ENCODE results near the gene HCN1. TPM values are rescaled to one million over a fixed set of nuclear protein-coding genes. Genes with fewer than 3 reads are reported as not detected.
"Not testable (repeated sequence)": the region's sequence is repeated elsewhere in the genome, so short reads cannot be mapped to it uniquely, and the experiment has no call there.

The HCN1 gene
- polyA plus RNA-seq, 12 donors = 1.8 to 7.5 (median 3.9) TPM; not detected in 2

GRCh38 chr5:45437752-45438151 is 258.4 kb downstream of the HCN1 start:
- DNase-seq = no peak

DNA sequence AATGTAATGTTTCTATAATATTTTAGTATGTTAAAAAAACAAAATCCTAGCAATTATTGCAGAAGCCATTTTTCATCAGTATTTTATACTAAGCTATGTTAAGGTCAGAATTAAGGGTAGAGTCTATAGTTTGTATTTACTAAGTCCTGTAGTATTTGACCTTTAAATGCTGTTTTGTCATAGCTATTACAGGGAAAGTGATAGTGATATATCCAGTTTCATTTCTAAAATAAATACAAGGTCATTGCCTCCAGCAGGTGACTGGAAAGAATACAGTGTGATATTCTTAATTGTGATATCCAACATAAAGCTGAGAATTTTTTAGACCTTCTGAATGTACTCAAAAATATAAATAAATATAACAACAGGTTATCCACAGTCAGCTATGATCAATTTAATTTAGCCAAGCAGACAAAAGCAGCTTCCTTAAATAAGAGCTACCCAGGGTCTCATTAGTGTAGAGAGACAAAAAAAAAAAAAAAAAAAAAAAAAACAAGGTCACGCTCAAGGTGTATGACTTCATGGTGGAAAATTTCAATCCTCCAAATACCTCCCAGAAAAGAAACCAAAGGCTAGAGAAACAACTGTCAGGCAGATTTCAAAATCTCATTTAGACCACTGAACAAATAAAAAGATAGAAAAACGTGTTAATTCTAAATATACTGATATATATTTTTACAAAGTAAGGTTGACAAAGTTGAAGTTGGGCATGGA is 278.7 kb downstream of the HCN1 start:
- no peak for DNase-seq

DNA sequence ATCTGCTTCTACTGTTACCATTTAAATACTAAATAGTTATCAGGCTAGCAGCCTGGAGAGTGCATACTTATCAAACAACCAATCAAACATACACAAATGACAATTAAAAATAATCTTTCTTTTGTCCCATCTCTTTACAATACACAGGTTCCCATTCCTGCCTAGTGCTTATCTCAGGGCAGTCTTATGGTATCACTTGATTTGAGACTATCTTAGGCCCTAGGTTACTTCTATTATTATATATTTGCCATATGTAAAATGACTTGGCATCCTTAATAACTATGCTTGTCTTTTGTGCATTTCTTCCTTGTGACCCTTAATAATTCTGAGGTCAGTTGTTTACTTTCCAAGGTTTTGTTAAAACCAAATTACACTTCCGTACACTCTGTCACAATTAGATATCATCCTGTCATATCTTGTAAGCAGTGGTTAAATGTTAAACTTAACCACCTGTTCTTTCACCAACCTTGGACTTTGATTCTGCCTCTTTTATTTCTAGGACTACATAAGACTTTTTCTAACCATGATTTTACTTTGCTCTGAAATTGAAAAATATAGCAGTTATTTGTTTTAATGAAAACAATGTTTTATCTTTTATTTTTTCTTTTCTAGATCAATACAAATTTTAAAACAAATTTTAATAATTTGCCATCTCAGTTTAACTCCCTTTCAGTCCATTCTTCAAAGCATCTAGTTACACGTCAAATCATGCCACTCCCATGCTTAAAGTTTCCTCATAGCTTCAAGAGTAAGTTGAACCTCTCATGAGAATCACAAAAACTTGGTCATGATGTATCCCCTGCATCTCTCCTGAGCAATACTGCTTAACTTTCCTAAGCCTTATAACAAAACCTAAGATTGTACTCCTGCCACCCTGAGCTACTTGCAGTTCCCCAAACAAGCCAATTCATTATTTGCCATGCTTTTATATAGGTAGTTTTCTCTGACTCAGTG is 281.3 kb downstream of the HCN1 start:
- DNase-seq = no peak

DNA sequence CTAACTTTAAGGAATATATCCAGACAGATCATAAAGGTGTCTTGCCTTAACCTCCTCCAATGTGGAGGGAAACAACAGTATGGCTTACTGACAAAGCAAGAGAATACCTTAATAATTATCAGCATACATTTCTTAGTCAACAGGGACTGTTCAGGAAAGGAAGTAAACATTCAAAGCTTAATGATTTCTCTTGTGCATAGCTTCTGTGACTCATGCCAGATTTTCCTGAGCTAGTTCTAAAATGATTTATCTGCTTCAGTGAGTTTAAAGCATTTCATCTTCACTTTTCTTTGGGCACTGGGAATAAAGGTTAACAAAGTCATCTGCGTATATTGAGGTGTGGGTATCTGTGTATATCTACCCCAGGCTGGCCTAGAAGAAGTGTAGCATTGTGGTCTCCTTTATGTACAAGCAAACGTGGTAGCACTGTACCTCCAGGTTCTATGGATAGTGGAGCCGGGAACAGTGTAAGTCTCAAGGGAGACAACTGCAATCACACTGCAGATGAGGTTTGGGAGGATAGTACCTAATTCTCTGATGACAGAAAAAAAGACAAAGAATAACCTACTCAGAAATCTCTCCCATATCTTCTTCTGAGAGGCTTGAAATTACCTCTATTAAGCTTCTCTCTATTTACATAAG is 284.1 kb downstream of the HCN1 start:
- DNase-seq = no peak

DNA sequence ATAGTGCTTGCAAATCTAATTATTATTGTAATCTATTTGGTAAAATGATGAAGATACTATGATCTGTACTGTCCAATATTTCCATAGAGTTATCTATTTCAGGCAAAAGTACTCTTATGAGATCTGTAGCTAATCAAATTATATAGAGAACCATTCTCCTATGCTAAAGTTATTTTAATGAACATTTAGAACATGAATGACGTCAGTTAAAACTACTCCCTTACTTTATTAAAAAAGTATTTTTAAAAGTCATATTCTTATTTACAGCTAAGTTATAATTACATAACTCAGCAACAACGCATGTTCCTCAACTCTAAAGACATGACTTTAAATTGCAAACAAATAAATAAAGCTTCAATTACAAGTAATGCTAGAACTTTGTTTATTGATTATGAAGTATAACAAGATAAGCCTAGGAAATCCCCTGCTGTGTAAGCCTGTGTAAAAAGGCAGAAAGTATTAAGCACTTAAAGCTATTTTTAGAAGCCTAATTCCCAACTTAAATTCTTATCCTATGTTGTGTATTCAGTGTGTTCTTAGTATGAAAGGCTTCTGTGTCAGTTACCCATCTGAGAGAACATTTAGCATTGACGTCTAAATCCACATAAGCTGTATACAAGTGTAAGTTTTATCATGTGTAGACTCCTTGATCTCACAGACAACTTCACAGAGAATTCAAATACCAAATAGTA is 285.7 kb downstream of the HCN1 start:
- DNase-seq = no peak

DNA sequence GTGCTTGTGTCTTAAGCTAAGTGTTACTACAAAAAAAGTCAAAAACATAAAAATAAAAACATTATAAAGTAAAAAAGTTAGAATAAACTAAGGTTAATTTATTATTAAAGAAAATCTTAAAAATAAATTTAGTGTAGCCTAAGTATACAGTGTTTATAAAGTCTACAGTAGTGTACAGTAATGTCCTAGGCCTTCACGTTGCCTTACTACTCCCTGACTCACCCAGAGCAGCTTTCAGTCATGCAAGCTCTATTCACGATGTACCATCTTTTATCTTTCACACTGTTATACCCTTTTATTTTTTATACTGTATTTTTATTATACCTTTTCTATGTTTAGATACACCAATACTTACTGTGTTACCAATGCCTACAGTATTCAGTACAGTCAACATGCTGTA is 288.1 kb downstream of the HCN1 start:
- no peak for DNase-seq

DNA sequence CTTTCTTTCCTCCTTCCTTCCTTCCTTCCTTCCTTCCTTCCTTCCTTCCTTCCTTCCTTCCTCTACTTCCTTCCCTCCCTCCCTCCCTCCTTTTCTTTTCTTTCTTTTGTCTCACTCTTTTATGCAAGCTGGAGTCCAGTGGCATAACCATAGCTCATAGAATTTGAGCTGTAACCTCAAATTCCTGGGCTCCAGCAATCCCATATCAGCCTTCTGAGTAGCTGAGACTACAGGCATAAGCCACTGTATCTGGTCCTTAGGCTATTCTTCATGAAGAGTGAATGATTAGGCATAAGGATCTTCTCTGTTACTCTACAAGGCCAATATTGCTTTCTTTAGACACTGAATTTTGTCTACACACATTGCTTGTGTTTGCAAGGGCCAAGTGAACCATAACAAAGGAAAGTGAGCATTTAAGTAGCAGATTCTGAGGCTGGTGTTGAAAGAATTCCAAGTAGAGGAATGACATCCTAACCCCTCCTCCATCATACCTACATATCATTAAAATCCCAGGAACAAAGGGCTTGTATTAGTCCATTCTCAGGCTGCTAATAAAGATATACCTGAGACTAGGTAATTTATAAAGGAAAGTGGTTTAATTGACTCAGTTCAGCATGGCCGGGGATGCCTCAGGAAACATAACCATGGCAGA is 293.2 kb downstream of the HCN1 start:
- DNase-seq = no peak

GRCh38 chr5:45399041-45399440 is 297.1 kb downstream of the HCN1 start:
- no peak for DNase-seq

GRCh38 chr5:45385321-45386058 is 310.7 kb downstream of the HCN1 start:
- peak; percentile 5 for DNase-seq

DNA sequence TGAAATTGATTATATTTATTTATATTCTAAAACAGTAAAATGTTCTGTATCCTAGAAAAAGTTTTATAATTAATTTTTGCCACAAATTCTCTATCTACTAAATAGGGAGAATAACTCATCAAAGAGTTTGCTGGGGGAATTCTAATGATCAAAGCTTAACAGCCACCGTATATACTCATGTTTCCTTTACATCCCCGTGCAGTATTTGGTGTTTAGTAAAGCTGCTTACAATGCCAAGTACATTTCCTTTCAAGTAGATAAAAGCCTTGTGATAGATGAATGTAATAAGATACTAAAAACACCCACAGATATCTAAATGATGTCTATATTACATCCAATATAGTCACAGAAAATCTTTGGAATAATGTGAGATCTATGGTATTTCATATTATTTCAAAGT is 312.2 kb downstream of the HCN1 start:
- DNase-seq = no peak

DNA sequence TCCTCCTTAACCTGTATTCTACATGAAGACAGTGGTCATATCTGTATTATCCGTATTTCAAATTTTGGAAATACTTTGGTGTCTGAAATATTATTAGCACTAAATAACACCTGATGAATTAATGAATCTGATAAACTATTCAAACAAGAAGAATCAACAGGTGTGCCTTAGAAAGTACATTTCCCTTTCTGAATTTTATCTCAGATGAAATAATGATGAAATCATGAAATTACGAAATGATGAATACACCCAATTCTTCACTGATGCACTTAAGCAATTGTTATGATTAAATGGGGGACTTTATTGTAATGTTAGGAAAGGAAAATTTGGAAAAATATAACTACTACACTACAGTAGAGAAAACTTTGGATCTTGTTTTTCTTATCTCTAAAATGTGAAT is 313.6 kb downstream of the HCN1 start:
- no peak for DNase-seq

- DNase-seq = no peak
Observed at GRCh38 chr5:45376417-45376816, 319.8 kb downstream of the HCN1 start.

DNA sequence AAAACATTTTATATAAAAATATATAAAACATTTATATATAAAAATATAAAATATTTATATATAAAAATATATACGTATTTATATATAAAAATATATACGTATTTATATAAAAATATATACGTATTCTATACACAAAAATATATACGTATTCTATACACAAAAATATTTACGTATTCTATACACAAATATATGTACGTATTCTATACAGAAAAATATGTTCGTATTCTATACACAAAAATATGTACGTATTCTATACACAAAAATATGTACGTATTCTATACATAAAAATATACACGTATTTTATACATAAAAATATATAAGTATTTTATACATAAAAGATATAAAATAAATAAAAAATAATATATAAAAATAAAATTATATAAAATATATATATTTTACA is 323.6 kb downstream of the HCN1 start:
- no peak for DNase-seq

- DNase-seq = not testable (repeated sequence)
Observed at GRCh38 chr5:45371423-45371822, 324.8 kb downstream of the HCN1 start.

- no peak for DNase-seq
Observed at GRCh38 chr5:45355189-45355992, 340.8 kb downstream of the HCN1 start.

- DNase-seq = no peak
Observed at GRCh38 chr5:45336464-45336863, 359.7 kb downstream of the HCN1 start.

GRCh38 chr5:45335978-45336377 is 360.2 kb downstream of the HCN1 start:
- no peak for DNase-seq

GRCh38 chr5:45335346-45335745 is 360.8 kb downstream of the HCN1 start:
- DNase-seq = no peak

GRCh38 chr5:45334939-45335338 is 361.2 kb downstream of the HCN1 start:
- no peak for DNase-seq

DNA sequence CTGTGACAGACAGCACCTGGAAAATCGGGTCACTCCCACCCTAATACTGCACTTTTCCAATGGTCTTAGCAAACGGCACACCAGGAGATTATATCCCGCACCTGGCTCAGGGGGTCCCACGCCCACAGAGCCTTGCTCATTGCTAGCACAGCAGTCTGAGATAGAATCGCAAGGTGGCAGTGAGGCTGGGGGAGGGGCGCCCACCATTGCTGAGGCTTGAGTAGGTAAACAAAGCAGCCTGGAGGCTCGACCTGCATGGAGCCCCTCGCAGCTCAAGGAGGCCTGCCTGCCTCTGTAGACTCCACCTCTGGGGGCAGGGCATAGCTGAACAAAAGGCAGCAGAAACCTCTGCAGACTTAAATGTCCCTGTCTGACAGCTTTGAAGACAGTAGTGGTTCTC is 383.6 kb downstream of the HCN1 start:
- not testable (repeated sequence) for DNase-seq
